Neural cell (in vitro differentiated cells): Measurements from ENCODE around the gene PGBD5. TPM values are rescaled to one million over a fixed set of nuclear protein-coding genes. Genes with fewer than 3 reads are reported as not detected.

Experiments used
- H2AFZ ChIP-seq: fragments of 200-600, 300-800 bp; sonication (generic), shearing (Covaris generic); 2 replicates; pipeline ENCODE4 v1.6.0; 2014; ENCODE audit warnings: low read depth, mild to moderate bottlenecking, antibody characterized with exemption, low read length, moderate library complexity
- H3F3A ChIP-seq: fragments of 200-600 bp; shearing (Covaris generic); 2 replicates; pipeline ENCODE4 v1.6.1; 2016; ENCODE audit warnings: mild to moderate bottlenecking, moderate library complexity, mixed read lengths, antibody characterized with exemption, low read length; ENCODE audit not compliant: insufficient read depth, poor library complexity, severe bottlenecking
- H3K27ac ChIP-seq: fragments of 200-600, 300-800 bp; sonication (generic), shearing (Covaris generic); 2 replicates; pipeline ENCODE4 v1.5.1; 2014; ENCODE audit warnings: mild to moderate bottlenecking, low read length, moderate library complexity
- H3K27me3 ChIP-seq: fragments of 300-800, 200-600 bp; sonication (generic), shearing (Covaris generic); 2 replicates; pipeline ENCODE4 v1.6.0; 2014; ENCODE audit warnings: mild to moderate bottlenecking, low read depth, low read length, moderate library complexity; ENCODE audit not compliant: insufficient read depth
- H3K36me3 ChIP-seq: fragments of 300-800, 200-600 bp; sonication (generic), shearing (Covaris generic); 2 replicates; pipeline ENCODE4 v1.5.1; 2014; ENCODE audit warnings: mild to moderate bottlenecking, antibody characterized with exemption, low read length, moderate library complexity; ENCODE audit not compliant: insufficient read depth
- H3K4me2 ChIP-seq: fragments of 300-800, 200-600 bp; sonication (generic), shearing (Covaris generic); 2 replicates; pipeline ENCODE4 v1.6.0; 2014; ENCODE audit warnings: mild to moderate bottlenecking, low read length
- H3K4me3 ChIP-seq: fragments of 300-800, 200-600 bp; sonication (generic), shearing (Covaris generic); 2 replicates; pipeline ENCODE4 v1.5.1; 2014; ENCODE audit warnings: mild to moderate bottlenecking, low read length, moderate library complexity
- H3K79me2 ChIP-seq: fragments of 200-600 bp; shearing (Covaris generic); replicated peaks from 2 replicates; pipeline ENCODE4 v1.6.0; 2014; ENCODE audit warnings: mild to moderate bottlenecking, low read length, moderate library complexity; ENCODE audit not compliant: insufficient read depth
- H3K9ac ChIP-seq: fragments of 300-800, 200-600 bp; sonication (generic), shearing (Covaris generic); 2 replicates; pipeline ENCODE4 v1.6.1; 2016; ENCODE audit warnings: mild to moderate bottlenecking, low read length, mixed read lengths
- H3K9me2 ChIP-seq: fragments of 200-600 bp; shearing (Covaris generic); 2 replicates; pipeline ENCODE4 v1.6.1; 2016; ENCODE audit warnings: mild to moderate bottlenecking, low read length, mixed read lengths; ENCODE audit not compliant: insufficient read depth
- H3K9me3 ChIP-seq: fragments of 200-600, 300-800 bp; sonication (generic), shearing (Covaris generic); 2 replicates; pipeline ENCODE4 v1.6.1; 2016; ENCODE audit warnings: mild to moderate bottlenecking, mixed run types, low read length, moderate library complexity, mixed read lengths
- H4K20me1 ChIP-seq: fragments of 200-600 bp; shearing (Covaris generic); 2 replicates; pipeline ENCODE4 v1.6.1; 2016; ENCODE audit warnings: mild to moderate bottlenecking, mixed run types; ENCODE audit not compliant: insufficient read depth
- CTCF ChIP-seq: fragments of 450-650 bp; IDR thresholded peaks from 2 replicates; pipeline ENCODE4 v1.5.1; 2014; ENCODE audit warnings: antibody characterized with exemption, mild to moderate bottlenecking, moderate library complexity; ENCODE audit not compliant: poor library complexity, severe bottlenecking
- EP300 ChIP-seq: fragments of 450-650 bp; conservative IDR thresholded peaks from 2 replicates; pipeline ENCODE4 v1.6.1; 2014; ENCODE audit warnings: antibody characterized with exemption, mild to moderate bottlenecking, moderate library complexity; ENCODE audit not compliant: poor library complexity, severe bottlenecking
- EZH2 ChIP-seq: fragments of 200-600, 300-800 bp; shearing (Covaris generic), sonication (generic); IDR thresholded peaks from 2 replicates; pipeline ENCODE4 v1.6.1; 2014; ENCODE audit warnings: antibody characterized with exemption, low read length, borderline replicate concordance, mild to moderate bottlenecking; ENCODE audit not compliant: insufficient read depth, poor library complexity, severe bottlenecking
- MXI1 ChIP-seq: fragments of 450-650 bp; conservative IDR thresholded peaks from 2 replicates; pipeline ENCODE4 v1.6.1; 2014; ENCODE audit warnings: antibody characterized with exemption, mild to moderate bottlenecking; ENCODE audit not compliant: poor library complexity, severe bottlenecking
- POLR2AphosphoS5 ChIP-seq: IDR thresholded peaks from 2 replicates; pipeline ENCODE4 v1.6.1; 2012
- RAD21 ChIP-seq: fragments of 450-650 bp; conservative IDR thresholded peaks from 2 replicates; pipeline ENCODE4 v1.6.1; 2014; ENCODE audit warnings: antibody characterized with exemption, mild to moderate bottlenecking, moderate library complexity
- REST ChIP-seq: IDR thresholded peaks from 2 replicates; pipeline ENCODE4 v1.6.1; 2012; ENCODE audit warnings: borderline replicate concordance
- SMC3 ChIP-seq: fragments of 450-650 bp; conservative IDR thresholded peaks from 2 replicates; pipeline ENCODE4 v1.6.1; 2014; ENCODE audit warnings: antibody characterized with exemption, mild to moderate bottlenecking, moderate library complexity; ENCODE audit not compliant: poor library complexity
- TAF1 ChIP-seq: IDR thresholded peaks from 2 replicates; pipeline ENCODE4 v1.6.1; 2012; ENCODE audit warnings: low read depth
- polyA plus RNA-seq: library from polyadenylated mRNA; depleted of rRNA; stranded (reverse); fragments of >200 nt; gene quantifications from 2 replicates; pipeline ENCODE4 v1.2.3, GENCODE V29; 2014

The PGBD5 gene
- polyA plus RNA-seq, 1 donor from 2014 or later: 16.3 TPM

- TF ChIP-seq EP300: no peak
- no peak for TF ChIP-seq REST
- TF ChIP-seq MXI1: no peak
- TF ChIP-seq RAD21: no peak
- no peak for TF ChIP-seq TAF1
- no peak for TF ChIP-seq EZH2
- TF ChIP-seq POLR2AphosphoS5: no peak
- TF ChIP-seq SMC3: no peak
- TF ChIP-seq CTCF: no peak
- H3K4me2 ChIP-seq: no peak overlapping the region
Observed at GRCh38 chr1:230303822-230304221, 122.3 kb downstream of the PGBD5 start.

GRCh38 chr1:230303069-230303468 lies 123.1 kb downstream of the PGBD5 start:
- no peaks in the 10 kb centered on the region for H4K20me1 ChIP-seq
- H2AFZ ChIP-seq: no peak overlapping the region
- no peak overlapping the region for H3K27ac ChIP-seq
- no peak overlapping the region for H3K4me3 ChIP-seq
- H3K9ac ChIP-seq: no peak overlapping the region
- no peaks in the 10 kb centered on the region for H3K9me3 ChIP-seq
- TF ChIP-seq REST (no peak), POLR2AphosphoS5 (no peak), CTCF (peak; percentile 10)
- H3K36me3 ChIP-seq: no peaks in the 10 kb centered on the region
- H3F3A ChIP-seq: no peaks in the 10 kb centered on the region
- H3K4me2 ChIP-seq: no peak overlapping the region
- H3K9me2 ChIP-seq: no peaks in the 10 kb centered on the region
- H3K27me3 ChIP-seq: no peaks in the 10 kb centered on the region
- no peaks in the 10 kb centered on the region for H3K79me2 ChIP-seq

More at GRCh38 chr1:230303822-230304221, 122.3 kb downstream of the PGBD5 start:
- Histone ChIP-seq H3K9me3 (no peaks in the 10 kb centered on the region), H3K9me2 (no peaks in the 10 kb centered on the region), H3K9ac (no peak overlapping the region), H4K20me1 (no peaks in the 10 kb centered on the region), H3K27me3 (no peaks in the 10 kb centered on the region), H2AFZ (no peak overlapping the region), H3F3A (no peaks in the 10 kb centered on the region), H3K27ac (no peak overlapping the region), H3K36me3 (no peaks in the 10 kb centered on the region), H3K79me2 (no peaks in the 10 kb centered on the region), H3K4me3 (no peak overlapping the region)
